Measurements from ENCODE around the gene SBF2.
A peak's percentile ranks its signal among the peaks of the same experiment; 100 is the strongest.

Gene SBF2

DNA sequence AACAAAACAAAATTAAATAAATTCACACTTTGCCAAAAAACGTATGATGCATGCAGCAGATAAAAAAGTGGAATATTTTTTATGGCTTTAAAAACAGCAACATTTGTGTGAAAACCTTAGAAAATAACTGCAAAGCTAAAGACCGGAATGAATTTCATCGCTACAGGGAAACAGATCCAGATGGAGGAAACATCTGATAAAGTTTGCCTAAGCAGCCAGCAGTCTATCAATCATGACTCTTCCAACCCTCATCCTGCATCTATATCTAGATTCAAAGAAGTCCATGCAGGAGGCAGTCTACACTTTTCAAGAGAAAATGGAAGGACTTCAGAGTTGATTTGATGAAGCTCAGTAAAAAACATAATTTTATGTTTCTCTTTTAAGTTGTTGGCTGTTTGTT is 503.3 kb downstream of the SBF2 start:
- DNase-seq, result no peak

DNA sequence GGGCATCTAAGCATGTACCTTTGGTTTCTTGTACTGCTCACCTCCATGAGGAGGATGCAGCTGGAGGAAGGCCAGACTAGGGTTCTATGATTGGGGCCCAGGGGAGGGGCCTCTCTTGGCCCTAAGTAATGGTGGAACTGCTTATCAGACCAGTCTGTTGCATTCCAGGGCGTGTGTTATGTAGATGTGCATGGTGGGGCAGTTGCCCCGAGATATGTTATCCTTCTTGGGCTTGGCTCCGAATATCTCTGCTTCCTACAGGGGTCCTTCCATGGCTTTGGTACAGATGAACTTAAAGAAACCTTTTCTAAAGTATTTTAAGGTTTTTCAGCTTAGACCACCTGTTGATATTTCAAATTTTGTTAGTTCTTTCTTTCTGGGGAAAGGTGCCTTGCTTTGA is 504.1 kb downstream of the SBF2 start:
- DNase-seq, result no peak

DNA sequence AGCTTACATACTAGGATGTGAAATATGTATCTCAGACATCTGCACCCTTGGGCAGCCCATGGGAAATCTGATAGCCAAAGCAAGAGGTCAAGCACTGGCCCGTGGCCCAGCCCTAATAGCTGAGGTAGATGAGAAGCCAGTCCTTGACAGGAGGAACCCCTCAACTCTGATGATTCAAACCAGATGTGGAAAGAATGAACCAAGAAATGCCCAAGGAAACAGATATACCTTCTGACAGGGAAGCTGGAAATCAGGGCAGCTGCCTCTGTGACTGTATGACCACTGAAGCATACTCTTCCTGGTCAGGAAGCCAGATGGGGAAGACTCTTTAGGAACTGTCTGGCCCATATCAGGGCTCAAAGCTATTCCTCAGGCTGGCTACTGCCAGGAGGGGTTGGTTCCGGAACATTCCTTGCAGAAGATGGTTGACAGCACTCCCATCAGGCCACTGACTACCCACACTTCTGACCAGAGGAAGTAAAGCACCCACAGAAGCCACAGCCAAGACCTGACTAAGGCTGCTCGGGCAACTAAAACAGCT is 506.0 kb downstream of the SBF2 start:
- peak; percentile 55 for DNase-seq

DNA sequence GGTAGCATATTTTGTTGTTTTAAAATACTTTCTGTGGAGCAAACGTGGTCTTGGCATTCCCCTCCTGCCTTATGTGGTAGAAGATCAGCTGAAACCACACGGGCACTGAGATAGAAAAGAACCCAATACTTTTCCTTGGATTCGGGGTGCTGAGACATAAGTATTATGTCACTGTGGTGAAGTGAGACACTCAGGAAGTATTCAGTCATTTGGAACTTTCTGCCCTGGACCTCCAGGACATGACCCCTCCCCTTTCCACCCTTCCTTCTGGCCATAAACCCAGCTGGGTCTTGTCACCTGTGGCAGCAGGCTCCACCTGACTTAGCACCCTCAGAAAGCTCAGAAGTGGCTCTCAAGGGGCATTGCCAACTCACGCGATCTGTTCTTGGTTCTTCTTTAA is 506.8 kb downstream of the SBF2 start:
- DNase-seq, result no peak

GRCh38 chr11:9784602-9785315 is 509.3 kb downstream of the SBF2 start:
- DNase-seq, result no peak

DNA sequence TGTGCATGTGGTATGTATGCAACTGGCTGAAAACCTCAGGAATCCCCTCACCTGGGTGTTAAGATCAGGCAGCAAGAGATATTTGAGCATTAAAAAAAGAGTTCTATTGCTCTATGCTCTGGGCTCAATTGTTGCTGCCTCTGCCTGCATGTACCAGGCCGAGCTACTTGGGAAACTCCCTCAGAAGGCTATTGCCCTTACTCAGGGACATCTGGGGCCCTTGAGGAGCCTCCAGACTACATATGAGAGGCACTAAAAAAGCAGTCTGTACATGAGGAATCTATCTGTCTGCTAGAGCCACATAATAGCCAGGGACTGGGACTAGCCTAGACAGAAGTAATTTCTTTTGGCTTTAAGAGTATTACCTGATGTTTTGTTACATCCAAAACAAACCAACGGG is 510.0 kb downstream of the SBF2 start:
- no peak for DNase-seq

GRCh38 chr11:9780929-9781328 is 513.1 kb downstream of the SBF2 start:
- no peak for DNase-seq

- DNase-seq, result no peak
Observed at GRCh38 chr11:9777525-9777924, 516.5 kb downstream of the SBF2 start.

DNA sequence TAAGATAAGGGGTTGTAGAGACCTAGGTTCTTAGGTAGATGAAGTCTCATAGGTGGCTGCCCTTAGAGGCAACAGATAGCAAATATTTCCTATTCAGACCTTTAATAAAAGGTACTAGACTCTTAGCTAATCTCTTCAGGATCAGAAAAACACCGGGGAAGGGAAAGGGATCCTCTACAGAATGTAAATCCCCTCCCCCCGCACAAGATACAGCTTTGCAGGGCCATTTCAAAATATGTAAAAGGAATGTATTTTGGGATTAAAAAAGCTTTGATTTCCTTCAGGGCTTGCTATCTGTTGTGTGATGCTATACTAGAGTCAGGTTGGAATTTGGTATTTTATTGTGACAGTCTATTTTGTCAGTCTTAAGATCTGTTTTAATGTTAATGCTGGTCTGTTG is 517.0 kb downstream of the SBF2 start:
- no peak for DNase-seq

- no peak for DNase-seq
Observed at GRCh38 chr11:9776203-9776602, 517.8 kb downstream of the SBF2 start.

DNA sequence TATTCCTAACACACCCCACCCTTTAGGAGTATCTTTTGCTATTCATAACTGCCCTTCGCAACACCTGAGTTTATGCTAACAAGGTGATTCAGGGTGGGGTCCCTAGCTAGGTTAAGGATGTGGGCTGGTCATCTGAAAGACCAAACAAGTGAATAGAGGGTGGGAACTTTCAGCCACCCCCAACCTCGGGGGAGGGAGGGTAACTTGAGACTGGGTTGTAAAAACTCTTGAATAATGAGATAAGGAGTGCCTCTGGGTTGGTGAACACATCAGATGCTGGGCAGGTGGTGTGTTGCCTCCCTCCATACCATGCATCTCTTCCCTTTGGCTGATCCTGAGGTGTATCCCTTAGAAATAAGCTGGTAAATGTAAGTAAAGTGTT is 518.6 kb downstream of the SBF2 start:
- no peak for DNase-seq

DNA sequence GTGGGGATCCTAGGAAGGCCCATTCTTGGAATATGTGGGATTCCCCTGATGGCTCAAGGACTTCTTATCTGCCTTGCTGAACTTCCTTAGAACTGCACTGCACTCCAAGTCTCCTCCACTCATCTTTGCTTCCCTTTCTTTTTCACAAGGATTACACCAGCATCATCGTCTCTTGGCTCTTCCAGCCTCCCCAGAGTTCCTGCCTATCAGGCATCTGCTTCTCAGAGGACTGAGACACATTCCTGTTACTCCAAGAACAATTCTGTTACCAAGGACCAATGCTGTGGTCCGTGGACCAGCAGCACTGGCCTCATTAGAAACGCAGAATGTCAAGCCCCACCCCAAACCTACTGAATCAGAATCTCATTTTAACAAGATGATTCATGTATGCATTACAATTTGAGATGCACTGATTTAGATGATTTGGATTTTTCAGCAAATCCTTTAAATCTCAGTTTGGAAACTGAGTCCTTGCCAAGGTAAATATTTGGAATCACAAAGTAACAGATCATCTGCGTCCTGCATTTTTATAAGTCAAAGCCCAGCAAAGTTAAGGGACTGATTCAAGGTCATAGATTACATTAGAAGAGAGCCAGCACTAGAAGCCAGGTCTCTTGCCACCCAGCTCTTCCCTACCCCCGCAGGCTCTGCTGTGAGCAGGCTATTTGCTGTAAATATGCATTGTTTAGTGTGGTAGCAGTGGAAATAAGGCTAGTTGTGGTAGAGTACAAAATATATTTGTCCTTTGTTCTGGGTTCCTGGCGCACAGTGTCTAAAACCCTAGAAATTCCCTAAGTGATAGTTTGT is 519.2 kb downstream of the SBF2 start:
- no peak for DNase-seq

DNA sequence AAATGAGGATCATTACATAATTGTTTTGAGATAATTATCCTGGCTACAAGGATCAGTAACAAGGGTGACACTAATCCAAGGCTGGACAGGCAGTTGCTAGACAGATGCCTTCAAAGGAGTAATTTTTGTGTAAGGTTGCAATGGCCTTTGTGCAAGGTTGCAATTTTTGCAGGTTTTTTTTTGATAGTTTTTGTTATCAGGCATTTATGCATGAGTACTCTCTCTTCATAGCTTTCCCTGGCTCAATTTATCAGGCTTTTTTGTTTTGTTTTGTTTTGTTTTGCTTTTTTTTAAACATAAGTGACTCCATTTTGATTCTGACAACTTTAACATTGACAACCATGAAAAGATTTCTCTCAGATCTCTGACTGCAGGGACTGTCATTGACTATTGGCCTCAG is 519.9 kb downstream of the SBF2 start:
- DNase-seq, result no peak

GRCh38 chr11:9773524-9773923 is 520.5 kb downstream of the SBF2 start:
- no peak for DNase-seq

DNA sequence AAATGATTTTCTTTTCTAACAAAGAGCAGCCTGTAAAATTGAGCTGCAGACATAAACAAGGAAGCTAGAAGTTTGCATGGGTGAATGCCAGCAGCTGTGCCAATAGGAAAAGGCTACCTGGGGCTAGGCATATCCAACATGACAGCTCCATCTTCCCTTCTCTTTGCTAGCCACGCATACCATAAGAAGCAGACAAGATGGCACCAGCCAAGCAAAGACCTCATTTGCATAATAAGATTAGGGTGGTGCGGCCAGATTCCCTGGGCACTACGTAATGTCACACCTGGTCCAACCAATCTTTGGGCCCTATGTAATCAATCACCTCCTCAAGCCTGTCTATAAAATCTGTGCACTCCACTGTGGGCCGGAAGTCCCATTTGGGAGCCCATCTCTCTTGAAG is 521.8 kb downstream of the SBF2 start:
- DNase-seq, result no peak

GRCh38 chr11:9771071-9771511 is 522.9 kb downstream of the SBF2 start:
- DNase-seq, result no peak

- no peak for DNase-seq
Observed at GRCh38 chr11:9769621-9770020, 524.4 kb downstream of the SBF2 start.

GRCh38 chr11:9765320-9766101 is 528.5 kb downstream of the SBF2 start:
- DNase-seq, result no peak

DNA sequence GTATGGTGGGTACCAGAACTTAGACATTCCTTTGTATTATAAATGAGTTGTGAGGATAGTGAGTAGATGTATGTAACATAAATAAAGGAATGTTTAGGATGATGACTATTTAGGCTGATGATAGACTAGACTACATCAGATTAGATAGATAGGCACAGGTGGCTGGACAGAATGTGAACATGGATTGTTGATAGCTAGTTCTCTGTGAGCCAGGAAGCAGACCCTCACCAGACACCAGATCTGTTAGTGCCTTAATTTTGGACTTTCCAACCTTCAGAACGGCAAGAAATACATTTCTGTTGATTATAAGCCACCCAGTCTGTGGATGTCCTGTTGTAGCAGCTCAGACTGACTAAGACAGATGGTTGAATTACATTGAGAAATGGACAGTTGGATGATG is 530.7 kb downstream of the SBF2 start:
- DNase-seq, result no peak

DNA sequence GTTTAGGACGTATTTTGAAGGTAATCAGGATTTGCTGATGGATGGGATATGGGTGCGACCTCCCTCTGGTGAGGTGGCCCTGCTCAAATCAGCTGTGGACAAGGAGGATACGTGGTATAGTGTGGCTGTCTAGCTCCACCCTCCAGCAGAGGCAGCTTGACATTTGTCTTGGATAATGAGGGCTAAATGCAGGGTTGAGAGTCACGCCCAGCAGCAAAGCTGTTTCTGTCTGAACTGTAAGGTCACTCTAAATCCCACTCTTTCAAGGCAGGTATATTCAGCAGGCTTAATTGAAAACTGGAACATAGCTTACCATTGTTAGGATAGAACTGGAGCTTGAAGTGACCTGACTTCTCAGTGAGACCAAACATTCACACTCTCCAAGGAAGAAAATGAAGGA is 531.5 kb downstream of the SBF2 start:
- no peak for DNase-seq

- DNase-seq, result no peak
Observed at GRCh38 chr11:9761441-9761945, 532.5 kb downstream of the SBF2 start.

- DNase-seq, result no peak
Observed at GRCh38 chr11:9760193-9760575, 533.8 kb downstream of the SBF2 start.

DNA sequence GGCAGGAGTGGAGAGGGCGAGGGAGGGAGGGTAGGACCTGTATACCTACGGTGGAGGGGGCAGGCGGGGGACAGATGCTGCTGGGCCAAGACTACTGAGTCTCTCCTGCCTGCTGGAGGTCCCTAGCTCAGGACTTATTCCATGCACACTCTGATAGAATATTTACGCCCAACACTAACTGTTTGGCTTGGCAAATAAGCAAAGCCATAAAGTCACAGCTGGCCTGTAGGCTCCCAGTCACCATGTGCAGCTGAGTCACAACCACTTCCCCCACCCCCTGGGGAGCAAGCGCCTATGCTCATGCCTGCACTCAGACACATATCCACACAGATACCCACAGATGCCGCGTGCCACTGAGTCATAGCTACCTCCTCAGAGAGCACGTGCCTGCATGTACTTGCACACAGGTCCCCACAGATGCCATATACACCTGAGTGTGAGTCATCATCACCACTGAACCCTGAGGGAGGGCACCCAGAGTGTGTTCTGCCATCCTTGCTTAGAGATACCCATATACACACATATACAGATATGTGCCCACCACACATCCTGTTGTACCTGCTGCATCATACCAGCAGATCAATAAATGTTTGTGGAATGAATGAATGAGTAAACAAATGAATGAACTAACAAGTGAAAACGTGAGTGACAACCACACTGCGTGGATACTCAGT is 534.4 kb downstream of the SBF2 start:
- DNase-seq, result peak; percentile 40

All from GF-D8 (cell line).